HL-60 (cell line): ENCODE measurements around the gene IL11RA.

ENCODE experiments used
- DNase-seq, 2 experiments: peaks; one replicate each; pipeline ENCODE4 v3.0.0-alpha.2; 2010 to 2020; ENCODE audit warnings: low read depth in 1 of 2, low spot score in 1 of 2
- H3K27ac ChIP-seq: fragments of 250-450 bp; sonication (Bioruptor Pico); replicated peaks from 2 replicates; pipeline ENCODE4 v1.5.1; 2020; ENCODE audit warnings: mild to moderate bottlenecking, moderate library complexity
- H3K27me3 ChIP-seq: fragments of 250-450 bp; sonication (Bioruptor Pico); 2 replicates; pipeline ENCODE4 v1.5.1; 2021; ENCODE audit warnings: mild to moderate bottlenecking, moderate library complexity; ENCODE audit not compliant: insufficient read depth, poor library complexity, severe bottlenecking
- H3K4me3 ChIP-seq: replicated peaks from 2 replicates; pipeline ENCODE4 v1.5.1; 2011; ENCODE audit warnings: mild to moderate bottlenecking, control low read depth, low read length; ENCODE audit not compliant: insufficient read depth
- CTCF ChIP-seq: IDR thresholded peaks from one replicate; pipeline ENCODE4 v1.5.1; 2011; ENCODE audit warnings: low read length, control low read depth, inconsistent platforms; ENCODE audit not compliant: insufficient read depth
- GABPA ChIP-seq: IDR thresholded peaks from 2 replicates; pipeline ENCODE4 v1.6.1; 2012; ENCODE audit warnings: low read depth
- POLR2AphosphoS5 ChIP-seq: IDR thresholded peaks from 2 replicates; pipeline ENCODE4 v1.6.1; 2012; ENCODE audit warnings: low read depth
- REST ChIP-seq: IDR thresholded peaks from 2 replicates; pipeline ENCODE4 v1.6.1; 2012; ENCODE audit warnings: low read depth; ENCODE audit not compliant: insufficient replicate concordance
- SPI1 ChIP-seq: IDR thresholded peaks from 2 replicates; pipeline ENCODE4 v1.6.1; 2012; ENCODE audit warnings: low read depth, mild to moderate bottlenecking, borderline replicate concordance

The IL11RA gene

GRCh38 chr9:34634551-34635248 lies 17.3 kb upstream of the IL11RA start:
- no peak for TF ChIP-seq GABPA
- Histone ChIP-seq H3K27ac (no peak overlapping the region), H3K4me3 (no peak overlapping the region), H3K27me3 (peaks cover 5% of the 10 kb centered on the region)
- no peak for DNase-seq

- H3K27me3 ChIP-seq = no peaks in the 10 kb centered on the region
- H3K27ac ChIP-seq = no peak overlapping the region
- TF ChIP-seq GABPA (no peak), SPI1 (no peak), POLR2AphosphoS5 (no peak), REST (no peak), CTCF (no peak)
- DNase-seq = no peak
- H3K4me3 ChIP-seq = no peak overlapping the region
Measured at GRCh38 chr9:34635556-34635955, 16.4 kb upstream of the IL11RA start.

- peak overlapping the region; percentile 56 for H3K4me3 ChIP-seq
- peak in 1 of 2 experiments; percentile 26 for DNase-seq
- H3K27ac ChIP-seq = peak overlapping the region; percentile 89
Measured at GRCh38 chr9:34636791-34637355, 15.1 kb upstream of the IL11RA start.

GRCh38 chr9:34637356-34638137 lies 14.4 kb upstream of the IL11RA start, which contains the start of gene SIGMAR1:
SIGMAR1 (minus strand) TSS chr9:34637787; CDS start chr9:34637697, 90 bp downstream.
- DNase-seq = peak; percentile 88 to 93
- H3K27me3 ChIP-seq = no peaks in the 10 kb centered on the region
- H3K27ac ChIP-seq = peak within 1 kb of the TSS; percentile 89
- TF ChIP-seq SPI1 (no peak), CTCF (no peak), REST (peak; percentile 62), POLR2AphosphoS5 (peak; percentile 67), GABPA (no peak; the same call in 1 of the 2 replicates)
- peak within 1 kb of the TSS; percentile 56 for H3K4me3 ChIP-seq

More at GRCh38 chr9:34636791-34637355, 15.1 kb upstream of the IL11RA start:
- TF ChIP-seq POLR2AphosphoS5 (no peak), GABPA (no peak)
- no peaks in the 10 kb centered on the region for H3K27me3 ChIP-seq
